Mucosa of descending colon (tissue), 3 donors: ENCODE data around the gene ARL2. TPM values are rescaled to one million over a fixed set of nuclear protein-coding genes. Genes with fewer than 3 reads are reported as not detected.
"Not testable (repeated sequence)": the region's sequence is repeated elsewhere in the genome, so short reads cannot be mapped to it uniquely, and the experiment has no call there.

Experiments used
- ATAC-seq: fragments of 200-7000 bp; cut with Tn5 transposase; one replicate; pipeline ENCODE4 v1.9.1; 2020; ENCODE audit warnings: mild to moderate bottlenecking, moderate library complexity
- DNase-seq, 3 donors: peaks; one replicate each; pipeline ENCODE4 v3.0.0-alpha.2; 2020
- H3K36me3 ChIP-seq: fragments of 200-600 bp; one replicate; pipeline ENCODE4 v1.8.0; 2021; ENCODE audit warnings: low read depth, mild to moderate bottlenecking
- H3K4me1 ChIP-seq: fragments of 200-600 bp; one replicate; pipeline ENCODE4 v1.8.0; 2021; ENCODE audit warnings: low read depth, mild to moderate bottlenecking
- H3K4me3 ChIP-seq: fragments of 200-600 bp; one replicate; pipeline ENCODE4 v1.8.0; 2021; ENCODE audit warnings: mild to moderate bottlenecking
- H3K9me3 ChIP-seq: fragments of 200-600 bp; one replicate; pipeline ENCODE4 v1.8.0; 2021; ENCODE audit warnings: mild to moderate bottlenecking
- CTCF ChIP-seq: fragments of 200-600 bp; IDR thresholded peaks from one replicate; pipeline ENCODE4 v1.8.0; 2022; ENCODE audit warnings: antibody characterized with exemption, mild to moderate bottlenecking
- intact Hi-C, 2 donors: fragments of 100-400 bp; cut with DNase I in 1 of 2; cut with micrococcal nuclease in 1 of 2; formaldehyde crosslinking; loops; one replicate each; pipeline versions ENCODE4 v1.11.0 to v1.11.1; 2022; cut with DNase I, micrococcal nuclease
- total RNA-seq, 3 donors: library from RNA; stranded (reverse); fragmentation: NEBNext Ultra II Directional in 2 of 3; extraction: Animal tissue kit (Norgen Biotek cat#: 25700) in 2 of 3; gene quantifications; one replicate each; pipeline versions ENCODE4 v1.2.1 to v1.2.4, GENCODE V29; 2021 to 2023
- donor health status: DM: no; HTN: no; CAD: no; lungs with moderate emphysema.
- donor health status: DM: no; HTN: no; CAD: no.
- donor health status: DM: no; HTN: yes; CAD: no.

Gene ARL2
- total RNA-seq, 3 donors from 2014 or later = 70.1 to 90.6 (median 71.4) TPM

DNA sequence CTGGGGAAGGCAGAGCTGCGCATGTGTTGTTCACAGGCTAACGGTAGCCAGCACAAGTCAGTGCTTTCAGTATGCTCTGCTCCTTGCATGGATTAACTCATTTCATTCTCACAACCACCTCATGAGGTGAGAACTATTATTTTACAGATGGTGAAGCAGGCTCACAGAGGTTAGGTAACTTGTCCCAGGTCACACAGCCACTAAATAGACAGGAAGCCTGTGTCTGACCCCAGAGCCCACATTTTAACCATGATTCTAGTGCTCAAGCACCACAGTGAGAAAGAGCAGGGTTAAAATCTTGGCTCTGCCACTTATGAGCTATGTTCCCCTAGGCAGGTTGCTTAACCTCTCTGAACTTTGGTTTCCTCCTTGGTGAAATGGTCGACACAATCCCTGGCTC is 7.0 kb downstream of the ARL2 start:
- H3K4me3 ChIP-seq = no peak overlapping the region
- intact Hi-C loops = no loop called here
- no peaks in the 10 kb centered on the region for H3K4me1 ChIP-seq
- H3K36me3 ChIP-seq = no peaks in the 10 kb centered on the region
- no peak for ATAC-seq
- no peak for TF ChIP-seq CTCF
- H3K9me3 ChIP-seq = no peaks in the 10 kb centered on the region
- DNase-seq = no peak

- Histone ChIP-seq H3K9me3 (no peaks in the 10 kb centered on the region), H3K4me1 (no peaks in the 10 kb centered on the region), H3K4me3 (no peak overlapping the region), H3K36me3 (no peaks in the 10 kb centered on the region)
- ATAC-seq (no peak), DNase-seq (no peak)
- no peak for TF ChIP-seq CTCF
- intact Hi-C loops = no loop called here
These were observed 7.5 kb downstream of the ARL2 start for GRCh38 chr11:65021509-65021908.

DNA sequence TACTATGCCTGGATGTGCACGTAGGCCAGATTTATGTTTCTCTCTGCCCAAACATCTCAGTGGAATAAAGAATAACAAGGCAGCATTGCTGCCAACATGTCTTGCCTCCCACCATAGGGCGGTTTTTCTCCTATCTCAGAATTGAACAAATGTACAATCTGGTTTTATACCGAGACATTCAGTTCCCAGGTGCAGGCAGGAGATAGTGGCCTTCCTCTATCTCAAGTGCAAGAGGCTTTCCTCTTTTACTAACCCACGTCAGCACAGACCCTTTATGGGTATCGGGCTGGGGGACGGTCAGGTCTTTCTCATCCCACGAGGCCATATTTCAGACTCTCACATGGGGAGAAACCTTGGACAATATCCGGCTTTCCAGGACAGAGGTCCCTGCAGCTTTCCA is 9.5 kb downstream of the ARL2 start:
- ATAC-seq, H3K4me3 ChIP-seq: not testable (repeated sequence)

GRCh38 chr11:65026810-65027209 is 12.8 kb downstream of the ARL2 start:
- intact Hi-C loops = no loop called here
- H3K4me3 ChIP-seq = peak overlapping the region; percentile 33
- ATAC-seq (no peak), DNase-seq (no peak)
- H3K4me1 ChIP-seq = peaks cover 18% of the 10 kb centered on the region
- no peak for TF ChIP-seq CTCF
- H3K9me3 ChIP-seq = no peaks in the 10 kb centered on the region
- no peaks in the 10 kb centered on the region for H3K36me3 ChIP-seq

More for the DNA sequence above, 9.5 kb downstream of the ARL2 start:
- H3K36me3 ChIP-seq, DNase-seq, H3K4me1 ChIP-seq, H3K9me3 ChIP-seq, intact Hi-C loops: not testable (repeated sequence)

GRCh38 chr11:65027213-65028067 is 13.5 kb downstream of the ARL2 start, which contains the start of gene SNX15:
TSS of gene SNX15 (plus strand) at chr11:65027439. CDS start at chr11:65027538, 99 bp downstream.
- H3K36me3 ChIP-seq = no peaks in the 10 kb centered on the region
- no peaks in the 10 kb centered on the region for H3K9me3 ChIP-seq
- H3K4me3 ChIP-seq = peak within 1 kb of the TSS; percentile 33
- H3K4me1 ChIP-seq = peaks cover 18% of the 10 kb centered on the region
- peak; percentile 95 for ATAC-seq
- peak; percentile 94 to 98 (median 95) for DNase-seq
- peak; percentile 76 for TF ChIP-seq CTCF
- intact Hi-C loops = no loop called here

DNA sequence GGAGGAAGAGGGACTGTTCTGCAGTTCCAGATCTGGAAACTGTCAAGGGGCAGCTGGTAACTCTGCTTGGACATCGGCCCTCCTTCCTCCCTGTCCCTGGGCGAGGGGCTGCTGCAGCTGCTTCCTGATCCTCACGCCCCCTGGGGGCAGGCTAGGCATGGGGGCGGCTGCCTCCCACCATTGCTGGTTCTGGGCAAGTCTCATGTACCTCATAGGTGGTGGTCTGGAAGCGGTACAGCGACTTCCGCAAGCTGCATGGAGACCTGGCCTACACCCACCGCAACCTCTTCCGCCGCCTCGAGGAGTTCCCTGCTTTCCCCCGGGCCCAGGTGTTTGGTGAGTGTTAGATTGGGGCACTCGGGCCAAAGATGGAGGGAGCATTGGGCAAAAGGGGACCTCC is 18.3 kb downstream of the ARL2 start:
- TF ChIP-seq CTCF = no peak
- Histone ChIP-seq H3K9me3 (no peaks in the 10 kb centered on the region), H3K4me1 (peaks cover 18% of the 10 kb centered on the region), H3K4me3 (no peak overlapping the region), H3K36me3 (no peaks in the 10 kb centered on the region)
- no peak for ATAC-seq
- intact Hi-C loops = no loop called here
- DNase-seq = no peak
